IMR-90 (cell line): ENCODE measurements around the gene MZF1. TPM values are rescaled to one million over a fixed set of nuclear protein-coding genes. Genes with fewer than 3 reads are reported as not detected.
A peak's percentile ranks its signal among the peaks of the same experiment; 100 is the strongest.

Experiments
- ATAC-seq: fragments of 200-7000 bp; cut with Tn5 transposase; 2 replicates; pipeline ENCODE4 v1.9.1; 2020; ENCODE audit warnings: low read depth, mild to moderate bottlenecking, moderate library complexity
- BruUV-seq: library from RNA; stranded (reverse); fragments of 400-500 nt; replicated peaks from 2 replicates; lab custom pipeline; 2021; lab: Mats Ljungman, UMichigan
- CTCF ChIA-PET: fragments of 300-600 bp; formaldehyde crosslinking; extraction: SDS; loops from one replicate; lab custom pipeline; 2021; ENCODE audit warnings: antibody characterized with exemption; lab: Yijun Ruan, JAX
- POLR2A ChIA-PET: fragments of 300-600 bp; sonication (Branson Sonifier 250); formaldehyde crosslinking; loops from one replicate; lab custom pipeline; 2022; ENCODE audit warnings: antibody characterized with exemption; ENCODE audit not compliant: unreplicated experiment; lab: Charles Lee
- DNase-seq: peaks from one replicate; pipeline ENCODE4 v3.0.0; 2013
- H2AFZ ChIP-seq: replicated peaks from 2 replicates; pipeline ENCODE3; 2013; ENCODE audit warnings: low read length, mild to moderate bottlenecking; ENCODE audit not compliant: poor library complexity
- H2AK5ac ChIP-seq: 2 replicates; pipeline ENCODE4 v1.6.1; 2013; ENCODE audit warnings: low read depth, low read length, inconsistent platforms
- H2AK9ac ChIP-seq: replicated peaks from 2 replicates; pipeline ENCODE3; 2013; ENCODE audit warnings: mild to moderate bottlenecking, low read depth, low read length, moderate library complexity; ENCODE audit not compliant: poor library complexity
- H2BK120ac ChIP-seq: 2 replicates; pipeline ENCODE4 v1.6.1; 2013; ENCODE audit warnings: low read depth, low read length, inconsistent platforms
- H2BK15ac ChIP-seq: 3 replicates; pipeline ENCODE4 v1.6.1; 2013; ENCODE audit warnings: low read depth, low read length, inconsistent platforms
- H2BK20ac ChIP-seq: 2 replicates; pipeline ENCODE4 v1.6.1; 2013; ENCODE audit warnings: low read depth, mild to moderate bottlenecking, inconsistent platforms, low read length, moderate library complexity
- H2BK5ac ChIP-seq: 2 replicates; pipeline ENCODE4 v1.6.1; 2013; ENCODE audit warnings: mild to moderate bottlenecking, low read depth, low read length, inconsistent platforms; ENCODE audit not compliant: poor library complexity, severe bottlenecking
- H3K14ac ChIP-seq: replicated peaks from 2 replicates; pipeline ENCODE4 v1.6.1; 2013; ENCODE audit warnings: low read depth, low read length, inconsistent platforms
- H3K18ac ChIP-seq: 2 replicates; pipeline ENCODE4 v1.6.1; 2013; ENCODE audit warnings: low read depth, low read length, control low read depth
- H3K23ac ChIP-seq: 2 replicates; pipeline ENCODE4 v1.6.1; 2013; ENCODE audit warnings: low read depth, low read length, inconsistent platforms
- H3K27ac ChIP-seq: 2 replicates; pipeline ENCODE4 v1.5.1; 2013; ENCODE audit warnings: mild to moderate bottlenecking, control low read depth, low read length; ENCODE audit not compliant: insufficient read depth
- H3K27me3 ChIP-seq: 2 replicates; pipeline ENCODE4 v1.6.1; 2013; ENCODE audit warnings: low read length; ENCODE audit not compliant: control insufficient read depth, insufficient read depth
- H3K36me3 ChIP-seq: 2 replicates; pipeline ENCODE4 v1.6.1; 2013; ENCODE audit warnings: low read length, mixed read lengths; ENCODE audit not compliant: control insufficient read depth, insufficient read depth
- H3K4ac ChIP-seq: 2 replicates; pipeline ENCODE4 v1.6.1; 2013; ENCODE audit warnings: low read depth, low read length, inconsistent platforms
- H3K4me1 ChIP-seq: 2 replicates; pipeline ENCODE4 v1.6.1; 2013; ENCODE audit warnings: low read length, mixed read lengths; ENCODE audit not compliant: control insufficient read depth, insufficient read depth
- H3K4me2 ChIP-seq: 2 replicates; pipeline ENCODE4 v1.6.1; 2013; ENCODE audit warnings: low read depth, mild to moderate bottlenecking, control low read depth, low read length, moderate library complexity
- H3K4me3 ChIP-seq: 2 replicates; pipeline ENCODE4 v1.5.1; 2013; ENCODE audit warnings: low read depth, mild to moderate bottlenecking, control low read depth, low read length, moderate library complexity; ENCODE audit not compliant: insufficient read depth
- H3K56ac ChIP-seq: 2 replicates; pipeline ENCODE4 v1.6.1; 2013; ENCODE audit warnings: low read length, inconsistent platforms; ENCODE audit not compliant: insufficient read depth; ENCODE audit errors: extremely low read depth
- H3K79me1 ChIP-seq, 2 experiments: 2 replicates each; pipeline ENCODE4 v1.6.1; 2013; ENCODE audit warnings: low read length in 2 of 2, inconsistent platforms in 1 of 2, low read depth in 1 of 2
- H3K9ac ChIP-seq: 2 replicates; pipeline ENCODE4 v1.6.1; 2013; ENCODE audit warnings: low read depth, low read length, control low read depth
- H3K9me1 ChIP-seq: 2 replicates; pipeline ENCODE4 v1.6.1; 2013; ENCODE audit warnings: low read length, inconsistent platforms; ENCODE audit not compliant: insufficient read depth
- H3K9me3 ChIP-seq: 2 replicates; pipeline ENCODE4 v1.6.1; 2013; ENCODE audit warnings: low read length; ENCODE audit not compliant: control insufficient read depth, insufficient read depth
- H4K20me1 ChIP-seq: 2 replicates; pipeline ENCODE4 v1.6.1; 2013; ENCODE audit warnings: low read length, inconsistent platforms; ENCODE audit not compliant: insufficient read depth
- H4K5ac ChIP-seq: 2 replicates; pipeline ENCODE4 v1.6.1; 2013; ENCODE audit warnings: mild to moderate bottlenecking, low read depth, low read length, control low read depth
- H4K8ac ChIP-seq, 2 experiments: 2 replicates each; pipeline ENCODE4 v1.6.1; 2013; ENCODE audit warnings: low read depth in 2 of 2, low read length in 2 of 2, control low read depth in 1 of 2, inconsistent platforms in 1 of 2
- H4K91ac ChIP-seq: 2 replicates; pipeline ENCODE4 v1.6.1; 2013; ENCODE audit warnings: low read depth, low read length, inconsistent platforms; ENCODE audit not compliant: insufficient read depth
- MXI1 ChIP-seq: IDR thresholded peaks from 2 replicates; pipeline ENCODE4 v1.6.1; 2012; ENCODE audit warnings: low read depth, mild to moderate bottlenecking, low read length, moderate library complexity, borderline replicate concordance
- POLR2A ChIP-seq: IDR thresholded peaks from 2 replicates; pipeline ENCODE4 v1.6.1; 2012; ENCODE audit warnings: mild to moderate bottlenecking, low read depth, low read length
- RFX5 ChIP-seq: IDR thresholded peaks from 2 replicates; pipeline ENCODE4 v1.8.0; 2012; ENCODE audit warnings: low read depth, mild to moderate bottlenecking, low read length, moderate library complexity
- WGBS, 2 experiments: methylation state at CpG; one replicate each; pipeline versions ENCODE4 v1.1.5 to v1.1.7; 2013; ENCODE audit warnings: missing lambda C conversion rate in 2 of 2; ENCODE audit not compliant: insufficient read length in 1 of 2; ENCODE audit errors: extremely low coverage in 2 of 2; 5-methylcytosine and 5-hydroxymethylcytosine counted together
- dilution Hi-C: fragments of 300-500 bp; cut with HindIII; formaldehyde crosslinking; loops from one replicate; pipeline ENCODE4 v1.14.3; 2018; ENCODE audit warnings: low sequenced_read_pairs; ENCODE audit not compliant: unreplicated experiment
- in situ Hi-C: fragments of 300-500 bp; cut with MboI; formaldehyde crosslinking; loops from 3 replicates; pipeline ENCODE4 v1.14.3; 2019; ENCODE audit warnings: low sequenced_read_pairs, inconsistent platforms, mixed read lengths
- intact Hi-C: fragments of 100-400 bp; cut with micrococcal nuclease; formaldehyde crosslinking; loops from 2 replicates; pipeline ENCODE4 v1.10.0; 2022
- polyA plus RNA-seq, 3 experiments: library from polyadenylated mRNA; depleted of rRNA; stranded (reverse); fragments of >200 nt; gene quantifications; 2 replicates each; pipeline ENCODE4 v1.2.3, GENCODE V29; 2012; ENCODE audit warnings: low replicate concordance in 1 of 3
- total RNA-seq: library from RNA; depleted of rRNA; stranded (reverse); fragments of >200 nt; gene quantifications from 2 replicates; pipeline ENCODE4 v1.2.3, GENCODE V29; 2012

Gene MZF1
- total and polyA plus RNA-seq, 2 of the 4 experiments (the other 2 are of a cell fraction): 3.4 to 15.0 TPM

DNA sequence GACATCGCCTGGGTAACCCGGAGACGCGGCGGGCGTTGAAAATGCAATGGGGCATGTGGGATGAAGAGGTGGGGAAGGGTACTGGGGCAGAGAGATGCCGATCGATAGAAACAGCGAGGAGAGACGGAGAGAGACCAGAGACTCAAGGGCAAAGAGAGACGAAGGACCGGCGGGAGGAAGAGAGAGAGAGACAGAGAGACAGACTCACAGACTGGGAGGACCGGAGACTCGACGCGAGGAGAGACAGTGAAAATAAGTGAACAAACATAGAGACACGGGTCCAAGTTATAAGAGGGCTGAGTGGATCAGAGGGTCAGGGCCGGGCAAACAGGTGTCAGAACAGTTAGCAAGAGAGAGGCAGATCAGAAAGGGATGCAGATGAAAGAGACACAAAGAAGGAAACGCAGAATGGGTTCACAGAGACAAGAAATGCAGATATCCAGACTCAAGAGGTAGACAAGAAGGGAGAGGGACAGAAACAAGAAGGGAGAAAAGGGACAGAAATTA lies 576 bp upstream of the MZF1 start:
- Histone ChIP-seq H3K14ac (peak overlapping the region; percentile 27; the same call in 1 of the 2 replicates), H3K36me3 (peaks cover 10% of the 10 kb centered on the region; the same call in 1 of the 2 replicates), H2BK15ac (no peak overlapping the region), H2AK5ac (peak overlapping the region; percentile 6; the same call in 1 of the 2 replicates), H4K8ac (peak overlapping the region in 1 of 2 experiments; percentile 19; a peak in 2 of 4 replicates), H3K27ac (peak overlapping the region; percentile 1; the same call in 1 of the 2 replicates), H3K4me3 (peak overlapping the region; percentile 54), H3K9me3 (no peaks in the 10 kb centered on the region), H3K4ac (no peak overlapping the region), H3K23ac (peak overlapping the region; percentile 19; the same call in 1 of the 2 replicates), H3K18ac (no peak overlapping the region), H4K5ac (no peak overlapping the region), H4K20me1 (peaks cover 4% of the 10 kb centered on the region; the same call in 1 of the 2 replicates), H2BK120ac (no peak overlapping the region), H2AFZ (peak overlapping the region; percentile 99), H3K4me1 (peaks cover 2% of the 10 kb centered on the region; the same call in 1 of the 2 replicates), H3K9me1 (peaks cover 17% of the 10 kb centered on the region), H3K4me2 (peak overlapping the region; percentile 79), H3K79me1 (peaks cover 9 to 53% of the 10 kb centered on the region in 2 experiments; a peak in 3 of 4 replicates), H3K27me3 (no peaks in the 10 kb centered on the region), H2BK5ac (no peak overlapping the region), H3K9ac (peak overlapping the region; percentile 10; the same call in 1 of the 2 replicates), H4K91ac (no peak overlapping the region), H2BK20ac (no peak overlapping the region), H3K56ac (no peak overlapping the region), H2AK9ac (peak overlapping the region; percentile 98)
- ATAC-seq (no peak), DNase-seq (no peak)
- dilution Hi-C loops (no loop called here), in situ Hi-C loops (no loop called here), intact Hi-C loops (loop anchor here (2.0 kb wide), 1 partner anchor 55 kb away; the partner anchor contains the start of gene ZBTB45)
- TF ChIP-seq MXI1 (peak; percentile 97), POLR2A (0 out of 2 replicates have a peak, but pooled peaks have one; percentile 11), RFX5 (no peak)
- no TSS peak for BruUV-seq
- whole genome bisulfite sequencing, 2 experiments: 2% methylated on average over 18 of the region's 20 CpGs; no CpG with 5 or more reads in 1 of the 2 experiments
- POLR2A ChIA-PET: no interaction called here
- CTCF ChIA-PET: no interaction called here
